KMS-11 (cell line): ENCODE data around the gene MASP2.
A peak's percentile ranks its signal among the peaks of the same experiment; 100 is the strongest.
"Not testable (repeated sequence)": the region's sequence is repeated elsewhere in the genome, so short reads cannot be mapped to it uniquely, and the experiment has no call there.

Experiments
- H2AFZ ChIP-seq: fragments of 200-600 bp; sonication (generic); 2 replicates; pipeline ENCODE4 v1.6.1; 2016; ENCODE audit warnings: antibody characterized with exemption, mixed run types, low read depth
- H3K27ac ChIP-seq: fragments of 200-600 bp; sonication (generic); 2 replicates; pipeline ENCODE4 v1.6.1; 2016; ENCODE audit warnings: mild to moderate bottlenecking, mixed run types
- H3K27me3 ChIP-seq: fragments of 200-600 bp; sonication (generic); 2 replicates; pipeline ENCODE4 v1.6.1; 2017; ENCODE audit warnings: mild to moderate bottlenecking, low read depth, mixed run types, moderate library complexity; ENCODE audit not compliant: insufficient read depth
- H3K36me3 ChIP-seq: fragments of 200-600 bp; sonication (generic); 2 replicates; pipeline ENCODE4 v1.6.1; 2017; ENCODE audit warnings: mild to moderate bottlenecking, mixed run types; ENCODE audit not compliant: insufficient read depth
- H3K4me1 ChIP-seq: fragments of 200-600 bp; sonication (generic); 2 replicates; pipeline ENCODE4 v1.6.1; 2016; ENCODE audit warnings: mild to moderate bottlenecking, low read depth, mixed run types; ENCODE audit not compliant: poor library complexity, severe bottlenecking
- H3K4me2 ChIP-seq: fragments of 200-600 bp; sonication (generic); 2 replicates; pipeline ENCODE4 v1.7.0; 2016; ENCODE audit warnings: mild to moderate bottlenecking, mixed run types
- H3K4me3 ChIP-seq: fragments of 200-600 bp; sonication (generic); IDR thresholded peaks from 2 replicates; pipeline ENCODE4 v1.6.1; 2017; ENCODE audit warnings: low read depth, low read length, mixed read lengths; ENCODE audit not compliant: insufficient read depth
- H3K79me2 ChIP-seq: fragments of 200-600 bp; sonication (generic); 2 replicates; pipeline ENCODE4 v1.6.1; 2016; ENCODE audit warnings: low read depth, mixed run types; ENCODE audit not compliant: insufficient read depth
- H3K9ac ChIP-seq: fragments of 200-600 bp; sonication (generic); 2 replicates; pipeline ENCODE4 v1.6.1; 2016; ENCODE audit warnings: mild to moderate bottlenecking, mixed run types
- H4K20me1 ChIP-seq: fragments of 200-600 bp; sonication (generic); 2 replicates; pipeline ENCODE4 v1.6.1; 2016; ENCODE audit warnings: mild to moderate bottlenecking, mixed run types; ENCODE audit not compliant: insufficient read depth
- TF ChIP-seq, protein P1 (sequence below): fragments of 200-600 bp; sonication (generic); conservative IDR thresholded peaks from 2 replicates; pipeline ENCODE4 v1.6.1; 2017; ENCODE audit warnings: low read depth, mild to moderate bottlenecking, antibody characterized with exemption, low read length, moderate library complexity, mixed read lengths

Gene MASP2

DNA sequence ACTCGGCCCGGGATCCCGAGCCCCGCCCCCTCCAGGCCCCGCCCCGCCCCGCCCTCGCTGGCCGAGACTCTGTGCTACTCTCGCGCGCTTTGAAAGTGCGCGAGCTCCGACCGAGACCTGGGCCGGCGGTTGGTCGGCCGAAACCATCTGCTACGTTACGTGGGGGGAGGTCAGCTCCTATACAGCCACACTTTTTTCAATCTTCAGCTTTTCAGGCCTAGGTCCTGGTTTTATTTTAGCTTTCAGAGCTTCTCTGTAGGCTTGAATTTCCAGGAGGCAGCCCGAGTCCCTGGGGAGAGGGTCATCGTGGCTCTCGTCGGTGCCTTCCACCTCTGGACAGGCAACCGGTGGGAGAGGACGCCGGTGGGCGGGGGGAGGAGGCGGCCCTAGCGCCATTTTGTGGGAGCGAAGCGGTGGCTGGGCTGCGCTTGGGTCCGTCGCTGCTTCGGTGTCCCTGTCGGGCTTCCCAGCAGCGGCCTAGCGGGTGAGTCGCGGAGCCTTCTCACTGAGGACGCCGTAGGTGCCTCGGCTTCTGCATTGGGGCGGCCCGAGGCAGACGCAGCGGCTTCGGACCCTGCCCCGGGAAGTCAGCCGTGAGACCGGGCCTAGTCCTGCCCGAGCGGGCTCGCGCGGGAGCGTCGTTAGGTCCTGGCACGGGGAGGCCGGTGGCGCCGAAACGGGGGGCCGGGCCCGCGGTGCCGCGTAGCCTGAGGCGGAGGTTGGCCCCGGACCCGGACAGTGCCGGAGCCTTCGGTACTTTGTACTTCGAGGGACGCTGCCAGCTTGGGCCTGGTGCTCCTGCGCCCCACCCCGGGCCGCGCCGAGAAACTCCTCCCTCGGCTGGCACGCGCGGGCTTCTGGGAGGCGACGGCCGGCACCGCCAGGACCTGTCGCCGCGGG is 34.5 kb downstream of the MASP2 start, which contains the start of gene TARDBP:
Gene TARDBP (plus strand): TSS at position 395 of the 900 bp plus-strand sequence. CDS start 1,074 bp downstream, outside the sequence.
- peaks cover 47% of the 10 kb centered on the region for H3K79me2 ChIP-seq

GRCh38 chr1:11000526-11000925 is 46.5 kb downstream of the MASP2 start:
- H3K79me2 ChIP-seq, result no peaks in the 10 kb centered on the region
- H3K27ac ChIP-seq, result no peak overlapping the region
- no peak overlapping the region for H3K4me3 ChIP-seq
- H3K9ac ChIP-seq, result no peak overlapping the region
- no peaks in the 10 kb centered on the region for H3K4me1 ChIP-seq
- TF ChIP-seq, protein P1, sequence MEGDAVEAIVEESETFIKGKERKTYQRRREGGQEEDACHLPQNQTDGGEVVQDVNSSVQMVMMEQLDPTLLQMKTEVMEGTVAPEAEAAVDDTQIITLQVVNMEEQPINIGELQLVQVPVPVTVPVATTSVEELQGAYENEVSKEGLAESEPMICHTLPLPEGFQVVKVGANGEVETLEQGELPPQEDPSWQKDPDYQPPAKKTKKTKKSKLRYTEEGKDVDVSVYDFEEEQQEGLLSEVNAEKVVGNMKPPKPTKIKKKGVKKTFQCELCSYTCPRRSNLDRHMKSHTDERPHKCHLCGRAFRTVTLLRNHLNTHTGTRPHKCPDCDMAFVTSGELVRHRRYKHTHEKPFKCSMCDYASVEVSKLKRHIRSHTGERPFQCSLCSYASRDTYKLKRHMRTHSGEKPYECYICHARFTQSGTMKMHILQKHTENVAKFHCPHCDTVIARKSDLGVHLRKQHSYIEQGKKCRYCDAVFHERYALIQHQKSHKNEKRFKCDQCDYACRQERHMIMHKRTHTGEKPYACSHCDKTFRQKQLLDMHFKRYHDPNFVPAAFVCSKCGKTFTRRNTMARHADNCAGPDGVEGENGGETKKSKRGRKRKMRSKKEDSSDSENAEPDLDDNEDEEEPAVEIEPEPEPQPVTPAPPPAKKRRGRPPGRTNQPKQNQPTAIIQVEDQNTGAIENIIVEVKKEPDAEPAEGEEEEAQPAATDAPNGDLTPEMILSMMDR, result no peak
- H3K36me3 ChIP-seq, result no peaks in the 10 kb centered on the region
- no peaks in the 10 kb centered on the region for H3K27me3 ChIP-seq
- H3K4me2 ChIP-seq, result no peak overlapping the region
- no peak overlapping the region for H2AFZ ChIP-seq
- H4K20me1 ChIP-seq, result no peaks in the 10 kb centered on the region

More for the DNA sequence above, 34.5 kb downstream of the MASP2 start, which contains the start of gene TARDBP:
- peak within 1 kb of the TSS; percentile 100 for H3K4me2 ChIP-seq
- H3K36me3 ChIP-seq, result peaks cover 28% of the 10 kb centered on the region; the same call in 1 of the 2 replicates
- peak within 1 kb of the TSS; percentile 96 for H2AFZ ChIP-seq
- H4K20me1 ChIP-seq, result peaks cover 24% of the 10 kb centered on the region
- peak within 1 kb of the TSS; percentile 99 for H3K27ac ChIP-seq
- peaks cover 23% of the 10 kb centered on the region for H3K4me1 ChIP-seq
- H3K27me3 ChIP-seq, result no peaks in the 10 kb centered on the region
- H3K9ac ChIP-seq, result peak within 1 kb of the TSS; percentile 100
- TF ChIP-seq, protein P1, result no peak
- peak within 1 kb of the TSS; percentile 73 for H3K4me3 ChIP-seq

DNA sequence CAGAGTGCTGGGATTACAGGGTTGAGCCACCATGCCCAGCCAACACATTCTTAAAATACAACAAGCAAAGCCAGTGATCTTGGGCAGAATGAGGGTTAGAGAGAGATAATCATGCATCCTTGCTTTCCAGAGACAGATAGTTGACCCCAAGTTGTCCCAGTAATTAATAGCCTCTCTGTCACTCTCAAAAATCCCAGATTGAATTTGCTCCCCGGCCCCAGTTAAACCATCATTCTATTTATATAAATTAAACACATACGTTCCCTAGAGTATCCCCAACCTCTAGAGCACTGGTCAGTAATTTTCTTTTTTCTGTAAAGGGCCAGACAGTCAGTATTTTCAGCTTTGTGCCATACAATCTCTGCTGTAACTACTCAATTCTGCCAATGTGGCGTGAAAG is 50.9 kb downstream of the MASP2 start:
- peaks cover 8% of the 10 kb centered on the region; the same call in 1 of the 2 replicates for H3K27me3 ChIP-seq
- no peak overlapping the region for H3K4me3 ChIP-seq
- H3K4me2 ChIP-seq, result no peak overlapping the region
- no peaks in the 10 kb centered on the region for H3K79me2 ChIP-seq
- no peaks in the 10 kb centered on the region for H3K36me3 ChIP-seq
- no peak overlapping the region for H3K9ac ChIP-seq
- no peaks in the 10 kb centered on the region for H3K4me1 ChIP-seq
- H4K20me1 ChIP-seq, result no peaks in the 10 kb centered on the region
- no peak overlapping the region for H2AFZ ChIP-seq
- TF ChIP-seq, protein P1, result no peak
- no peak overlapping the region for H3K27ac ChIP-seq

DNA sequence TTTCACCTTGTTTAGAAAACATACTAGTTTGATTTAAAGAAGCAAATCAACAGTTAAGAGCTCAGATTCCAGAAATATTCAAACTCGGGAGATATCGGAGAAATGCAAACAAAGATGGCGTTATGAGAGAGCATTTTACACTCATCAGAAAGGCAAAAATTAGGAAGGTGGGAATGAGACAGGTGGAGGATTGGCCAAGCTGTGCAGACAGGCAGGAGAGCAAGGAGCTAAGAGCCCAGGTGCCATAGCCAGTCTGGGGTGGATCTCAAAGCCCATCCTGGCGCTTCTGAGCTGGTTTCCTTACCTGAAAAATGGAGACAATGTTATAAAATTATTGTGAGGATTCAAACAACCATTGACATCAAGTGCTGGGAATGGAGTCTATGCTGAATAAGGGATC is 54.2 kb downstream of the MASP2 start:
- no peak overlapping the region for H3K4me3 ChIP-seq
- H3K9ac ChIP-seq, result no peak overlapping the region
- no peaks in the 10 kb centered on the region for H3K4me1 ChIP-seq
- H3K27ac ChIP-seq, result no peak overlapping the region
- no peaks in the 10 kb centered on the region for H3K36me3 ChIP-seq
- H4K20me1 ChIP-seq, result no peaks in the 10 kb centered on the region
- H3K27me3 ChIP-seq, result peaks cover 15% of the 10 kb centered on the region
- H2AFZ ChIP-seq, result no peak overlapping the region
- H3K4me2 ChIP-seq, result no peak overlapping the region
- TF ChIP-seq, protein P1, result no peak
- no peaks in the 10 kb centered on the region for H3K79me2 ChIP-seq

GRCh38 chr1:10992004-10992403 is 55.0 kb downstream of the MASP2 start:
- H3K4me2 ChIP-seq, H2AFZ ChIP-seq, H3K4me3 ChIP-seq, H4K20me1 ChIP-seq, H3K36me3 ChIP-seq, H3K79me2 ChIP-seq, H3K4me1 ChIP-seq, H3K27ac ChIP-seq, H3K9ac ChIP-seq: not testable (repeated sequence)
- peaks cover 22% of the 10 kb centered on the region for H3K27me3 ChIP-seq
